ENCODE results near the gene IL4R.

Gene IL4R

DNA sequence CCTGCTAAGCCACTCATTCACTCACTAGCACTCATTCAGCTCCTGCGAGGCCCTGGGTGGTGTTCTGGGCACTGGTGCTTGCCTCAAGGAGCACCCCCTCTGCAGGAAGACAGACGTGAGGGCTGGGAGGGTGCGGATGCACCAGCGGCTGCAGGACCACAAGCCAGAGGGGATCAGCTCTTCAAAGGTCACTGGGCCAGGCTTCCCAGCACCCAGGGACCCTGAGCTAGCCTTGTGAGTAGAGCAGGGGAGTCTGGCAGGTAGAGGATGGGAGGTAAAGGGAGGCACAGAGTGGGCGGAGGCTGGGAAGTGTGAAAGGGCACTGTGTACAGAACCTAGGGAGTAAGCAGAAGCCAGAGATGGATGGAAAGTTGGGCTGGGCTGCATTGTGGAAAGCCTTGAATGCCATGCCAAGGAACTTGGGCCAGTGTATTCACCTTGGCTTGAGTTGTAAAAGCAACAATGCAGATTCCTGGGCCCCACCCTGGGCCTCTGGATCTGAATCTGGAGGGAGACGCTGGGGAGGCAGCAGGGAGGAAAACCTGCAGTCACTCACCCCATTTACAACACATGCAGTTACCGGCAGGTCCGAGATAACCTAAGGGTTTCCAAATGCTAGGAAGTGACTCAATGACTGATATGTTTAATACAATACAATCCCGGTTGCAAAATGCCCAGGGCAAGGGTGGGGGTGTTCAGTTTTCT lies 1.7 kb downstream of the IL4R start:
- peak overlapping the region; percentile 96 for H3K4me3 Mint-ChIP-seq
- H3K4me1 Mint-ChIP-seq, result peaks cover 74% of the 10 kb centered on the region
- H3K27me3 Mint-ChIP-seq, result no peaks in the 10 kb centered on the region
- DNase-seq (peak; percentile 69), ATAC-seq (peak; percentile 27)
- H3K36me3 Mint-ChIP-seq (ENCODE audit: low read depth), result peaks cover 53% of the 10 kb centered on the region
- no peaks in the 10 kb centered on the region for H3K9me3 Mint-ChIP-seq
- peak overlapping the region; percentile 95 for H3K27ac Mint-ChIP-seq

- Mint-ChIP-seq H3K27me3 (no peaks in the 10 kb centered on the region), H3K4me1 (peaks cover 78% of the 10 kb centered on the region), H3K36me3 (ENCODE audit: low read depth) (peaks cover 58% of the 10 kb centered on the region), H3K4me3 (peak overlapping the region; percentile 96), H3K27ac (peak overlapping the region; percentile 95), H3K9me3 (no peaks in the 10 kb centered on the region)
- DNase-seq (no peak), ATAC-seq (no peak)
Measured at GRCh38 chr16:27316038-27316680, 2.4 kb downstream of the IL4R start.

DNA sequence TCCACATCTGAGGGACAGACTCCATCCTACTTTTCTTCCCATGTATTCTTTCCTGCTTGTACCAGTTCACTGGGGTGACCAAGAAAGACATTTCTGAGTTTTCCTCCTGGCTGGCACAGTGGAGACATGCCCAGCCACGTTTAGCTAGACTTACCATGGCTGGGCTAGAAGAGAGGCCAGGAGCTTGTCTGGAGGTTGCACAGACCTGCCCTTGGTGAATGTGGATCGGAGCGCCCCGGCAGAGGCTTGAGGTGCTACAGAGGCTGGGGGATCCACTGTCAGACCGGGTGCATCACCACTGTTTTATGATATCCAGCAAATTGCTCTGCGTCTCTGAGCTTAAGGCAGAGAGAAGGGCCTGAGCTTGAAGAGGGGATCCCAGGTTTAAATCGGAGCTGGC lies 3.5 kb downstream of the IL4R start:
- peaks cover 68% of the 10 kb centered on the region for H3K36me3 Mint-ChIP-seq (ENCODE audit: low read depth)
- no peaks in the 10 kb centered on the region for H3K27me3 Mint-ChIP-seq
- DNase-seq (no peak), ATAC-seq (no peak)
- peak overlapping the region; percentile 95 for H3K27ac Mint-ChIP-seq
- peaks cover 81% of the 10 kb centered on the region for H3K4me1 Mint-ChIP-seq
- H3K9me3 Mint-ChIP-seq, result no peaks in the 10 kb centered on the region
- H3K4me3 Mint-ChIP-seq, result peak overlapping the region; percentile 96

DNA sequence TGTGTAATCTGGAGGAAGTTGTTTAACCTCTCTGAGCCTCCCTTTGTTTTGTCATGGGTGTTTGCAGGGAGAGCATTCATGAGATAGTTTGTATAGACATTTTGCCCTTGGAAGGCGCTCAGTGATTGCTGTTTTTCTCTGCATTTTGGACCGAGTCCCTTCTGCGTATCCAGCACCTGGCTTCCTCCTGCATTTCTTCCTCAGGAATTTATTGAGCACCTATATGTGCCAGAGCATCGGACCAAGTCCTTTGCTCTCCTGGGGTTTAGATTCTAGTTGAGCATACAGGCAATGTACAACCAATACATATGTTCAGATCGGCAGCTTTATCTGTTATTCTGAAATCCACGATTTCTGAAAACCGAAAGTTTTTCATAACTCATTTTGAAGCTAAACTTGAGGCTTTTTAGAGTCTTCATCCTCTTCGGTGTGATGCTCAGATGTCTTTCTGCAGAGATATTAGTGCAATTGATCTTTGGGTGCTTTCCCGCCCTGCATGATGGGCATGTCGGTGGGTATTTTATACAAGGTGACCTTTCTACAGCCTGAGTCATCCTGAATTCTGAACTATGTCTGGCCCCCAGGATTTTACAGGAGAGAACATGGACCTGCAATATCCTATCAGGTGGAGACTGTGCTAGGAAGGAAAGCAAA lies 4.1 kb downstream of the IL4R start:
- H3K4me3 Mint-ChIP-seq, result peak overlapping the region; percentile 96
- peak overlapping the region; percentile 95 for H3K27ac Mint-ChIP-seq
- H3K36me3 Mint-ChIP-seq (ENCODE audit: low read depth), result peaks cover 73% of the 10 kb centered on the region
- H3K9me3 Mint-ChIP-seq, result no peaks in the 10 kb centered on the region
- H3K4me1 Mint-ChIP-seq, result peaks cover 82% of the 10 kb centered on the region
- DNase-seq, result peak; percentile 51
- H3K27me3 Mint-ChIP-seq, result no peaks in the 10 kb centered on the region
- ATAC-seq, result peak; percentile 54

DNA sequence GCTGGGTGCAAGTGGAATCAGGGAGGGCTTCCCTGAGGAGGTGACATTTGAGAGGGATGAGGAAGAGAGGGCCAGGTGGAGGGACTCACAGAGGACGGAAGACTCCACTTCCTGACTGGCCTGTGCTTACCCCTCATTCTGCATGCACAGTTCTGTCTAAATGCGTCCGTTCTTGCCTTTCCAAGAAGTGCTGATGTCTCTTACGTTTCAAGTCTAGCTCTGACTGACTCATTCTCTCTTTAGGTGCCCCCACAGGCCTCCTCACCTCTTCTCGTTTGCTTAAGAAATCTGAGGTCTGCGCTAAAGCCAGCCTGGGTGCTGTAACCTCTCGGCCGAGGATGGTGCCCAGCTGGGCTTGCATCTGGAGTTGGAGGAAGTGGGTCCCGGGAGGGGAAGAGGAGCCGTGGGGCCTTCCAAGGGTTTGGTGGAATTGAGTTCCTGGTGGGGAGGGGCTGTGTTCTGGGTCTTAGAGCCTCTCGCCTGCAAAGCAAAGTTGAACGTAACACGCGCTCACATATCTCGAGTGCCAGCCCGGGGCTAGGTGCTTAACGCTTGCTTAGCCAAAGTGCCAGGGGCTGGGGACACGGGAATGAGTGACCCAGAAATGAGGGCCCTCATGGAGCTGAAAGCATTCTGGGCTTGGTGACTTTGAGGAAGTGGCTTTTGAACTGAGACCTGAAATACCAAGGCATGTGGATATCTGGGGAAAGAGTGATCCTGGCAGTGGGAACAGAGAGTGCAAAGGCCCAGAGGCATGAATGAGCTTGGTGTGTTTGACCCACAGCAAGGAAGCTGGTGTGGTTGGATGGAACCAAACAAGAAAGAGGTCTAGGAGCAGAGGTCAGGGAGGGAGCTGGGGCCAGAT lies 4.8 kb downstream of the IL4R start:
- peak; percentile 59 for DNase-seq
- Mint-ChIP-seq H3K4me3 (peak overlapping the region; percentile 96), H3K27me3 (no peaks in the 10 kb centered on the region), H3K27ac (peak overlapping the region; percentile 95), H3K36me3 (ENCODE audit: low read depth) (peaks cover 81% of the 10 kb centered on the region), H3K9me3 (no peaks in the 10 kb centered on the region), H3K4me1 (peaks cover 83% of the 10 kb centered on the region)
- peak; percentile 82 for ATAC-seq

GRCh38 chr16:27319257-27319965 lies 5.6 kb downstream of the IL4R start:
- Mint-ChIP-seq H3K4me1 (peaks cover 91% of the 10 kb centered on the region), H3K4me3 (peak overlapping the region; percentile 96), H3K9me3 (no peaks in the 10 kb centered on the region), H3K27me3 (no peaks in the 10 kb centered on the region), H3K27ac (peak overlapping the region; percentile 95), H3K36me3 (ENCODE audit: low read depth) (peaks cover 85% of the 10 kb centered on the region)
- no peak for ATAC-seq
- DNase-seq, result no peak

GRCh38 chr16:27320261-27321012 lies 6.7 kb downstream of the IL4R start:
- H3K4me3 Mint-ChIP-seq, result peak overlapping the region; percentile 96
- no peaks in the 10 kb centered on the region for H3K27me3 Mint-ChIP-seq
- peaks cover 79% of the 10 kb centered on the region for H3K36me3 Mint-ChIP-seq (ENCODE audit: low read depth)
- peak overlapping the region; percentile 95 for H3K27ac Mint-ChIP-seq
- H3K9me3 Mint-ChIP-seq, result no peaks in the 10 kb centered on the region
- H3K4me1 Mint-ChIP-seq, result peaks cover 98% of the 10 kb centered on the region
- no peak for DNase-seq
- no peak for ATAC-seq

DNA sequence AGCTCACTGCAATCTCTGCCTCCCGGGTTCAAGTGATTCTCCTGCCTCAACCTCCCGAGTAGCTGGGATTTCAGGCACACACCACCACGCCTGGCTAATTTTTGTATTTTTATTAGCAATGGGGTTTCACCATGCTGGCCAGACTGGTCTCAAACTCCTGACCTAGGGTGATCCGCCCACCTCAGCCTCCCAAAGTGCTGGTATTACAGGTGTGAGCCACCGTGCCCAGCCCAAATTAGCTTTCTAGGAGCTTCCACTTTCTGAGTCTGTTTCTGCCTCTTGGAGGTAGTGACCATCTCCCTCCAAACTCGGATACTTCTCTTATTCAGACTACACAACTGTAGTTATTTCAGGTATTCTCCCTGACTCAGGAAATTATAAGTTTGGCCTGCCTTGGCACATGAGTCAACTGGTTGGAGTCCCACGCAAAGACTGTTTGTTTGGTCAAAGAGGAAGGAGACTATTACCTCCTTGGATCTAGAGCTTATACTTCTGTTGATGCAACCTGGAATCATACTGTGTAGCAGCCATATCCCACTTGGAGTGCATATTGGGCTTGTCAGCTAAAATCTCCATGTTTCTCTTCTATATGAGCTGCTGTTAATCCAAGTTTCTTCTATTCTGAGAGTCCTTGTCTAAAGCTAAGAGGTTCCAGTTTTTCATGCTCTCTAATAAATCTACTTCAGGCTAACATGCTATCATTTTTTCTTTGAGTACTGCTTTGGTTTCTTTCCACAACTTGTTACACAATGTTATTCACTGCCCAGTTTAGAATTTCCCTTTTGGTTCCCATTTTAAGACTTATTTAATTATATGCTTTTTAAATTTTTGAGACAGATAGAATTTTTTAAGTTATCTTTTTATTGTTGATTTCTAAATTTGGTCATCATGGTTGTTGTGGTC lies 7.5 kb downstream of the IL4R start:
- no peak for ATAC-seq
- no peaks in the 10 kb centered on the region for H3K27me3 Mint-ChIP-seq
- H3K4me3 Mint-ChIP-seq, result peak overlapping the region; percentile 63
- H3K4me1 Mint-ChIP-seq, result peaks cover 98% of the 10 kb centered on the region
- H3K36me3 Mint-ChIP-seq (ENCODE audit: low read depth), result peaks cover 77% of the 10 kb centered on the region
- no peak for DNase-seq
- no peaks in the 10 kb centered on the region for H3K9me3 Mint-ChIP-seq
- peak overlapping the region; percentile 81 for H3K27ac Mint-ChIP-seq

DNA sequence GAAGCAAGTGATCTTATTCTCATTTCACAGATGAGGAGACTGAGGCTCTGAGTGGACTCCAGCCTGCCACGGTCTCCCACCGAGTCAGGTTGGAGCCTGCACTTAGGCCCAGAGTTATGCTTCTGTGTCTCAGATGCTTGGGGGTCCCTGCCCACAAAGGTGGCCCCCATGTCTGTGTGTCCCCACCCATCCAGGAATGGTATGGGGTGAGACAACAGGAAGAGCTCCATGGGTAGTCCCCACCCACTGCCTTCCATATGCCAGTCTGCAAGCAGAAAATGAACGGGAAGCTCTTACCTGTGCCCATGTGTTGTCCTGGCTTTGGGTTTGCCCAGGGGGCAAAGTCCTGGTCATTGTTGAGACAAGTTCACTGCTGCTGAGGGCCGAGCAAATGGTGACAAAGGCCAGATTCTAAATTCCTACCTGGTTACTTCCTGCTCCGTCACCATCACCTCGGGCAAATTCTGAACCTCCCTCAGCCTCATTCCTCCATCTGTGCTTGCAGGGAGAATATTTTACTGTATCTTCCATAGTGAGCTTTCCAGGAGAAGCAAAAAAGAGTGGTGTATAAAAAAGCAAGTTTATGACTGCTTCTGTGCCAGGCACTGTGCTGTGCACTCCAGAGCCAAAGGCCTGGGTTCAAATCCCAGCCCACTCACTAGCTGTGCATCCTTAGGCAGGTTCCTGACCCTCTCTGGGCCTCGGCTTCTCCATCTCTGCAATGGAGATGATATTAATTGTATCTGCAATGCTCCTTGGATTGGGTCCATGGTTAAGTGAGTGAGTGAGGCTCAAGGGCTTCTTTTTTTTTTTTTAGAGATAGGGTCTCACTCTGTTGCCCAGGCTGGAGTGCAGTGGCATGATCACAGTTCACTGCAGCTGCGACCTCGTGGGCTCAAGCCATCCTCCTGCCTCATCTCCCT lies 9.3 kb downstream of the IL4R start:
- Mint-ChIP-seq H3K9me3 (no peaks in the 10 kb centered on the region), H3K27me3 (no peaks in the 10 kb centered on the region), H3K36me3 (ENCODE audit: low read depth) (peaks cover 72% of the 10 kb centered on the region), H3K4me3 (peak overlapping the region; percentile 30), H3K4me1 (peaks cover 97% of the 10 kb centered on the region), H3K27ac (peak overlapping the region; percentile 81)
- ATAC-seq (no peak), DNase-seq (no peak)

DNA sequence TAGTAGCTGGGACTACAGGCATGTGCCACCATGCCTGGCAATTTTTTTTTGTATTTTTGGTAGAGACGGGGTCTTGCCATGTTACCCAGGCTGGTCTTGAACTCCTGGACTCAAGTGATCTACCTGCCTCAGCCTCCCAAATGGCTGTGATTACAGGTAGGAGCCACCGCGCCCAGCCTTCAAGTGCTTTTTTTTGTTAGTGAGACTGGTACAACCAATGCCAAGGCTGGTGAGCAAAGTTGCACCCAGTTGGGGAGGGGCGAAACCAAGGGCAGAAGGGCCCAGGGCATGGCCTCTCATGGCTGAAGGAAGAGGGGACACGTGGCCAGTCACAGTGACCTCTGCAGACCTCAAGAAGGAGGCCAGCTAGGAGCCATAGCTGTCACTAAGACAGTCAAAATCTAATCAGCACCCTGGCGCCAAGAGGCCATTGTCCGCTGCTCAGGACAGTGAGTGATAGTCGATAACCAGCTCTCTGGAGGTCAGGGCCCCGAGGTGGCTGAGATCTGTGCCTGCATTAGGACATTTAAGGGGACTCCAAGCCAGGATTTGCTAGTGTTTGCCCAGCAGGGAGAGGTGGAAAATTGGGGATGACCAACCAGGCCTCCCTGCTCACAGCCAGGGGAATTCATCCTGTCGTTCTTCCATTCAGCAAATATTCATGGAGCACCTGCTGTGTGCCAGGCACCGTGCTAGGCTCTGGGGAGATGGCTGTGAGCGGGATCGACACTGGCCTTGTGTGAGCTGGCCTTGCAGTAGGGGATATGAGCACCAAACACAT lies 10.2 kb downstream of the IL4R start:
- Mint-ChIP-seq H3K4me1 (peaks cover 97% of the 10 kb centered on the region), H3K27me3 (no peaks in the 10 kb centered on the region), H3K9me3 (no peaks in the 10 kb centered on the region), H3K27ac (peak overlapping the region; percentile 75), H3K4me3 (no peak overlapping the region), H3K36me3 (ENCODE audit: low read depth) (peaks cover 74% of the 10 kb centered on the region)
- ATAC-seq, result no peak
- DNase-seq, result no peak

DNA sequence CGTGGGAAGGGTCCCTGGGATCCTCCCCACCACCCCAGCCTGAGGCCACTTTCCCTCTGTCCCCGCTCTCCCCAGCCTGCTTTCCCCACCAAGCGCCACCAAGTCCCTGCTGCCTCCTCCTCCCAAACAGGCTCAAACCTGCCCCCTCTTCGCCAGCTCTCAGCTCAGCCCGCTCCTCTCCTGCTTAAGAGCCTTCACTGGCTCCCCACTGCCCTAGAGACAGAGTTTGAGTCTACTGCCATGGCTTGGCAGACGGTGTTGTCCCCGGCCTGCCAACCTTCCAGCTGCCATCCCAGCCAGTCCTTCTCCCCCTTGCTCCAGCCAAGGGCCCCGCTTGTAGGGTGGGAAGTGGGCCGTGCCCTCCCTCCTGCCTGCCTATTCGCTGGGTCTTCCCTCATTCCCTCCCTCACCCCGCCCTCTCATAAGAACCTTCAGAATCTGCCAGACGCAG lies 11.1 kb downstream of the IL4R start:
- no peak for ATAC-seq
- no peak overlapping the region for H3K4me3 Mint-ChIP-seq
- peak overlapping the region; percentile 75 for H3K27ac Mint-ChIP-seq
- H3K4me1 Mint-ChIP-seq, result peaks cover 96% of the 10 kb centered on the region
- peaks cover 73% of the 10 kb centered on the region for H3K36me3 Mint-ChIP-seq (ENCODE audit: low read depth)
- DNase-seq, result no peak
- H3K27me3 Mint-ChIP-seq, result no peaks in the 10 kb centered on the region
- no peaks in the 10 kb centered on the region for H3K9me3 Mint-ChIP-seq
